A673 (cell line): ENCODE data around the gene KIF4A.

ENCODE experiments used
- CTCF ChIP-seq: fragments of 300-800, 200-600 bp; sonication (generic); conservative IDR thresholded peaks from 2 replicates; pipeline ENCODE4 v1.5.1; 2017; ENCODE audit warnings: low read depth, mild to moderate bottlenecking, antibody characterized with exemption, low read length, moderate library complexity, mixed read lengths
- EZH2 ChIP-seq: fragments of 200-600 bp; sonication (generic); IDR thresholded peaks from 2 replicates; pipeline ENCODE4 v1.6.1; 2017; ENCODE audit warnings: borderline replicate concordance, low read depth, mild to moderate bottlenecking, mixed read lengths, antibody characterized with exemption, low read length; ENCODE audit not compliant: poor library complexity, severe bottlenecking

DNA sequence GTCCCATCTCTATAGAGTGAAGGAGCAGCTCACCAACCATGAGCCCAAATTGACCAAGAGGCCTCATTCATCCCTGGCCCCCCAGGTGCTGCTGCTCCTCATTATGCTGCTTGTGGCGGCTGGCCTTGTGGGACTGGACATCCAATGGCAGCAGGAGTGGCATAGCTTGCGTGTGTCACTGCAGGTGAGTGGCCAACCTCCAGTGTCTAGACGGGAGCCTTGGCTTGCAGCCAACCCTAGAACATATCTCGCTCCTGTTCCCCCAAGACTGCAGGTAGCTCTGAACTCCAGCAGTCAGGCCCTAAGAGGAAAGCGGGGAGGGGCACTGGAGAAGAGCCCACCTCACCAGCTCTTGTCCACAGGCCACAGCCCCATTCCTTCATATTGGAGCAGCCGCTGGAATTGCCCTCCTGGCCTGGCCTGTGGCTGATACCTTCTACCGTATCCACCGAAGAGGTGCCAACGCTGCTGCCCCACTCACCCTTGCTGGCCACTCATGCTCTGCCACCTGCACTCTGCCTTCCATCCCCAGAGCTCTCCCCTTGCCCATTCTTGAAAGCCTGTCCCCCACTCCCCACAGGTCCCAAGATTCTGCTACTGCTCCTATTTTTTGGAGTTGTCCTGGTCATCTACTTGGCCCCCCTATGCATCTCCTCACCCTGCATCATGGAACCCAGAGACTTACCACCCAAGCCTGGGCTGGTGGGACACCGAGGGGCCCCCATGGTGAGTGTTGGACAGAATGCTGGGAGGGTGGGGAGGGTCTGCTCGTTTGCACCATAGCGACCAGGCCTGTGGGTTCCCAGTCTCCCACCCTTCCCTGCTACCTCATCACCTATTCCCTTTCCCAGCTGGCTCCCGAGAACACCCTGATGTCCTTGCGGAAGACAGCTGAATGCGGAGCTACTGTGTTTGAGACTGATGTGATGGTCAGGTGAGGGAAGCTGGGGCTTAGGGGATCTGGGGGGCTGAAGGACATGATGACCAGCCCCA, 136.7 kb downstream of the KIF4A start:
- TF ChIP-seq CTCF = no peak
- TF ChIP-seq EZH2 = no peak
